HepG2 (cell line): Measurements from ENCODE around the gene KRT33A. TPM values are rescaled to one million over a fixed set of nuclear protein-coding genes. Genes with fewer than 3 reads are reported as not detected.

Experiments
- ATAC-seq: fragments of 200-7000 bp; cut with Tn5 transposase; 3 replicates; pipeline ENCODE4 v1.9.1; 2020; ENCODE audit warnings: mild to moderate bottlenecking, moderate library complexity
- BruUV-seq: library from RNA; stranded (reverse); fragments of 400-500 nt; replicated peaks from 2 replicates; lab custom pipeline; 2021; lab: Mats Ljungman, UMichigan
- CTCF ChIA-PET: fragments of 300-600 bp; formaldehyde crosslinking; extraction: SDS; loops from one replicate; lab custom pipeline; 2021; ENCODE audit warnings: low total read pairs, inconsistent platforms, low intra/inter-chr PET ratio; lab: Yijun Ruan, JAX
- POLR2A ChIA-PET: fragments of 350-600 bp; sonication (Branson Sonifier 250); formaldehyde crosslinking; loops from one replicate; lab custom pipeline; 2020; ENCODE audit warnings: antibody characterized with exemption, inconsistent platforms; lab: Yijun Ruan, JAX
- DNase-seq: peaks from one replicate; pipeline ENCODE4 v3.0.0-alpha.2; 2015; ENCODE audit warnings: low spot score
- FAIRE-seq: peaks from 3 replicates; lab custom pipeline; 2011; peaks lifted over from hg19 to GRCh38; lab: Jason Lieb, UNC
- H2AFZ ChIP-seq: one replicate; pipeline ENCODE4 v1.6.1; 2011; ENCODE audit warnings: low read length, inconsistent platforms
- H3K27ac ChIP-seq: fragments of 300-600 bp; 3 replicates; pipeline ENCODE4 v1.8.0; 2011; ENCODE audit warnings: mixed run types, mild to moderate bottlenecking, mixed read lengths, low read length, inconsistent platforms; ENCODE audit not compliant: insufficient read depth; ENCODE audit errors: extremely low read length
- H3K27me3 ChIP-seq, 2 experiments: fragments of 200-600 bp in 1 of 2; 2 replicates in 1 of 2; 3 replicates in 1 of 2; pipeline versions ENCODE4 v1.6.0 to v1.8.0; 2011; ENCODE audit warnings: low read length in 2 of 2, mild to moderate bottlenecking in 2 of 2, moderate library complexity in 2 of 2, inconsistent platforms in 1 of 2; ENCODE audit not compliant: insufficient read depth in 2 of 2, control insufficient read depth in 1 of 2
- H3K36me3 ChIP-seq, 2 experiments: fragments of 200-600 bp in 1 of 2; replicated peaks in 1 of 2; 2 replicates in 1 of 2; 3 replicates in 1 of 2; pipeline versions ENCODE4 v1.5.1 to v1.8.0; 2011; ENCODE audit warnings: low read length in 2 of 2, inconsistent platforms in 1 of 2; ENCODE audit not compliant: insufficient read depth in 2 of 2, control insufficient read depth in 1 of 2
- H3K4me1 ChIP-seq: 2 replicates; pipeline ENCODE4 v1.5.1; 2012; ENCODE audit warnings: low read length, inconsistent platforms; ENCODE audit not compliant: insufficient read depth
- H3K4me2 ChIP-seq: 2 replicates; pipeline ENCODE4 v1.6.0; 2011; ENCODE audit warnings: low read depth, low read length, inconsistent platforms
- H3K4me3 ChIP-seq, 3 experiments: fragments of 200-600 bp in 1 of 3; sonication (generic), shearing (Covaris generic) in 1 of 3; replicated peaks in 1 of 3; 2 replicates each; pipeline ENCODE4 v1.5.1; 2011 to 2016; ENCODE audit warnings: low read length in 3 of 3, inconsistent platforms in 2 of 3, low read depth in 2 of 3, mild to moderate bottlenecking in 2 of 3, control low read depth in 1 of 3, mixed read lengths in 1 of 3; ENCODE audit not compliant: insufficient read depth in 1 of 3
- H3K79me2 ChIP-seq: one replicate; pipeline ENCODE4 v1.6.1; 2011; ENCODE audit warnings: low read length, inconsistent platforms; ENCODE audit not compliant: insufficient read depth
- H3K9ac ChIP-seq: 2 replicates; pipeline ENCODE4 v1.6.0; 2011; ENCODE audit warnings: mild to moderate bottlenecking, low read depth, low read length, inconsistent platforms; ENCODE audit not compliant: insufficient read depth
- H3K9me3 ChIP-seq: 2 replicates; pipeline ENCODE4 v1.5.1; 2012; ENCODE audit warnings: mild to moderate bottlenecking, low read length
- H4K20me1 ChIP-seq: 2 replicates; pipeline ENCODE4 v1.6.0; 2011; ENCODE audit warnings: inconsistent platforms, mild to moderate bottlenecking, low read length, moderate library complexity; ENCODE audit not compliant: insufficient read depth
- AGO1 ChIP-seq: fragments of 200-400 bp; formaldehyde crosslinking; IDR thresholded peaks from 2 replicates; pipeline ENCODE4 v1.6.1; 2017; ENCODE audit warnings: mild to moderate bottlenecking, low read depth, low read length, moderate library complexity; ENCODE audit not compliant: poor library complexity, severe bottlenecking
- ARHGAP35 ChIP-seq: sonication (generic); formaldehyde crosslinking; IDR thresholded peaks from 2 replicates; pipeline ENCODE4 v1.9.0; 2022; ENCODE audit warnings: mild to moderate bottlenecking, inconsistent platforms, moderate library complexity, missing genetic modification reagents, borderline replicate concordance
- ASH2L ChIP-seq: fragments of 300-600, 200-600 bp; sonication (generic); IDR thresholded peaks from 2 replicates; pipeline ENCODE4 v1.7.0; 2017; ENCODE audit warnings: low read depth, mild to moderate bottlenecking, moderate library complexity, mixed read lengths, low read length; ENCODE audit not compliant: insufficient read length
- NR2F1 ChIP-seq, 2 experiments: fragments of 450-650 bp in 1 of 2; formaldehyde crosslinking in 1 of 2; IDR thresholded peaks; 2 replicates each; pipeline versions ENCODE4 v1.5.0 to v1.6.1; 2016 to 2020; ENCODE audit warnings: mild to moderate bottlenecking in 1 of 2, missing compliant biosample characterization in 1 of 2, missing genetic modification reagents in 1 of 2, moderate library complexity in 1 of 2
- TBL1XR1 ChIP-seq: fragments of 150-350 bp; IDR thresholded peaks from 2 replicates; pipeline ENCODE4 v1.6.1; 2014; ENCODE audit warnings: borderline replicate concordance, low read length; ENCODE audit not compliant: partially characterized antibody
- ZNF577 ChIP-seq: sonication (generic); formaldehyde crosslinking; IDR thresholded peaks from 2 replicates; pipeline ENCODE4 v1.4.0; 2020; ENCODE audit warnings: mild to moderate bottlenecking, low read depth, missing genetic modification reagents, borderline replicate concordance
- ZNF605 ChIP-seq: sonication (generic); formaldehyde crosslinking; IDR thresholded peaks from 2 replicates; pipeline ENCODE4 v1.8.0; 2022; ENCODE audit warnings: mild to moderate bottlenecking, missing genetic modification reagents
- whole genome bisulfite sequencing: methylation state at CpG from one replicate; pipeline ENCODE4 v1.1.6; 2017; ENCODE audit warnings: low lambda C conversion rate; 5-methylcytosine and 5-hydroxymethylcytosine counted together
- in situ Hi-C: cut with HindIII; loops from 2 replicates; pipeline ENCODE4 v1.10.0; 2017; ENCODE audit warnings: low pct_unique_long_range_greater_than_20kb; ENCODE audit not compliant: extremely low pct_ligation_motif_present
- intact Hi-C: fragments of 100-400 bp; cut with micrococcal nuclease; formaldehyde crosslinking; loops from one replicate; pipeline ENCODE4 v1.10.0; 2022; ENCODE audit not compliant: unreplicated experiment
- polyA plus RNA-seq, 8 experiments: library from polyadenylated mRNA; depleted of rRNA in 3 of 8; stranded (reverse) in 7 of 8; unstranded in 1 of 8; fragments of >200 nt; fragmentation: Illumina TruSeq in 4 of 8; extraction: Trizol in 4 of 8; gene quantifications; 2 replicates each; pipeline versions ENCODE4 v1.2.1 to v1.2.3, GENCODE V29; 2011 to 2016; ENCODE audit warnings: low read depth in 4 of 8, missing spikeins in 1 of 8, mixed read lengths in 1 of 8; ENCODE audit not compliant: insufficient read depth in 1 of 8
- total RNA-seq, 5 experiments: library from RNA; depleted of rRNA; stranded (reverse); fragments of >200 nt; fragmentation: Illumina TruSeq; extraction: Trizol; gene quantifications; 2 replicates each; pipeline ENCODE4 v1.2.3, GENCODE V29; 2016; ENCODE audit warnings: low read depth in 1 of 5
- TF ChIP-seq, protein P1 (sequence below): sonication (generic); formaldehyde crosslinking; IDR thresholded peaks from 2 replicates; pipeline ENCODE4 v1.5.0; 2020; ENCODE audit warnings: mild to moderate bottlenecking, missing genetic modification reagents, borderline replicate concordance

Gene KRT33A
- total and polyA plus RNA-seq, 2 of the 13 experiments (the other 11 are each of a cell fraction or from before 2014, with no cell fraction given): not detected

GRCh38 chr17:41328207-41328606, 22.4 kb downstream of the KRT33A start (continued):
- no peak for TF ChIP-seq AGO1
- TF ChIP-seq ZNF577 (CRISPR knock-in tag): no peak
- TF ChIP-seq ZNF605 (CRISPR knock-in tag): no peak
- no peak for TF ChIP-seq NR2F1 (CRISPR knock-in tag; IDR thresholded peaks at IDR 0.05)
- TF ChIP-seq TBL1XR1: no peak
- TF ChIP-seq, protein P1, sequence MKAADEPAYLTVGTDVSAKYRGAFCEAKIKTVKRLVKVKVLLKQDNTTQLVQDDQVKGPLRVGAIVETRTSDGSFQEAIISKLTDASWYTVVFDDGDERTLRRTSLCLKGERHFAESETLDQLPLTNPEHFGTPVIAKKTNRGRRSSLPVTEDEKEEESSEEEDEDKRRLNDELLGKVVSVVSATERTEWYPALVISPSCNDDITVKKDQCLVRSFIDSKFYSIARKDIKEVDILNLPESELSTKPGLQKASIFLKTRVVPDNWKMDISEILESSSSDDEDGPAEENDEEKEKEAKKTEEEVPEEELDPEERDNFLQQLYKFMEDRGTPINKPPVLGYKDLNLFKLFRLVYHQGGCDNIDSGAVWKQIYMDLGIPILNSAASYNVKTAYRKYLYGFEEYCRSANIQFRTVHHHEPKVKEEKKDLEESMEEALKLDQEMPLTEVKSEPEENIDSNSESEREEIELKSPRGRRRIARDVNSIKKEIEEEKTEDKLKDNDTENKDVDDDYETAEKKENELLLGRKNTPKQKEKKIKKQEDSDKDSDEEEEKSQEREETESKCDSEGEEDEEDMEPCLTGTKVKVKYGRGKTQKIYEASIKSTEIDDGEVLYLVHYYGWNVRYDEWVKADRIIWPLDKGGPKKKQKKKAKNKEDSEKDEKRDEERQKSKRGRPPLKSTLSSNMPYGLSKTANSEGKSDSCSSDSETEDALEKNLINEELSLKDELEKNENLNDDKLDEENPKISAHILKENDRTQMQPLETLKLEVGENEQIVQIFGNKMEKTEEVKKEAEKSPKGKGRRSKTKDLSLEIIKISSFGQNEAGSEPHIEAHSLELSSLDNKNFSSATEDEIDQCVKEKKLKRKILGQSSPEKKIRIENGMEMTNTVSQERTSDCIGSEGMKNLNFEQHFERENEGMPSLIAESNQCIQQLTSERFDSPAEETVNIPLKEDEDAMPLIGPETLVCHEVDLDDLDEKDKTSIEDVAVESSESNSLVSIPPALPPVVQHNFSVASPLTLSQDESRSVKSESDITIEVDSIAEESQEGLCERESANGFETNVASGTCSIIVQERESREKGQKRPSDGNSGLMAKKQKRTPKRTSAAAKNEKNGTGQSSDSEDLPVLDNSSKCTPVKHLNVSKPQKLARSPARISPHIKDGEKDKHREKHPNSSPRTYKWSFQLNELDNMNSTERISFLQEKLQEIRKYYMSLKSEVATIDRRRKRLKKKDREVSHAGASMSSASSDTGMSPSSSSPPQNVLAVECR: no peak
- no peak for TF ChIP-seq ASH2L

DNA sequence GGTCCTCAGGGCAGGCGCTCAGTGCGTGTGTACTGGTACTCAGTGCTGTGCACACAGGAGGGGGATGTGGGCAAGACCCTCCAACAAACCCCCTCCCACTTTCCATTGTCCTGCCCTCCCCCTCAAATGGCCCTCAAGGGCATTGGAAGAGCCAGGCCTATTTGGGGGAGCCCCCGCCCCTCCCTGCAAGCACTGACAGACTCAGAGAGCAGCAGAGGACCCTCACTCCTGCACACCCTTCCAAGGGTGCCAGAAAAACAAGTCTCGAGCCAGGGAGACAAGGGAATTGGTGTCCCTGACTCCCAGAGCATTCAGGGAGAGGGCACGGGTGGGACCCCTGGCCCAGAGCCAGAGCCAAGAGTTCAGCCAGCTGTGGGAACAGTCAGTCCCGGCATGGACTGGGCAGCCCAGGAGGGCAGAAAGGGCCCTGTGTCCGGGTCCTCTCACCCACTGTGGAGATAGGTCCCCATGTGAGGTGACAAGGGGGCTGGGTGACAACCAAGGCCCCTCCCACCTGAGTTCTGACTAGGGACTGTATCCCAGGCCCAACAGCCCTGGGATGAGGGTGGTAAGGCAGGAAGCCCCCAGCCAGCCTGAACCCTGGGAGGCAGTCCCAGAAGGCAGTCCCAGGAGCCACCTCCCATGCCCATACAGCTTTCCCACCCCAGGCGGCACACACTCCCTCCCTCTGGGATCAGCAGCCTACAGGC, 23.1 kb downstream of the KRT33A start:
- no peaks in the 10 kb centered on the region for H3K79me2 ChIP-seq
- intact Hi-C loops: no loop called here
- H3K9me3 ChIP-seq: no peaks in the 10 kb centered on the region
- FAIRE-seq: no peak
- 21% methylated on average over 8 of the region's 8 CpGs for WGBS
- H3K27ac ChIP-seq: no peak overlapping the region
- TF ChIP-seq ARHGAP35 (CRISPR knock-in tag): no peak
- no peak for ATAC-seq
- no peaks in the 10 kb centered on the region for H4K20me1 ChIP-seq
- BruUV-seq: no TSS peak
- no peak for DNase-seq
- H2AFZ ChIP-seq: no peak overlapping the region
- H3K4me1 ChIP-seq: no peaks in the 10 kb centered on the region
- no peaks in the 10 kb centered on the region for H3K36me3 ChIP-seq
- peaks cover 0 to 9% of the 10 kb centered on the region in 2 experiments; a peak in 1 of 5 replicates for H3K27me3 ChIP-seq
- in situ Hi-C loops: no loop called here
- POLR2A ChIA-PET: no interaction called here
- H3K4me3 ChIP-seq: no peak overlapping the region
- H3K9ac ChIP-seq: no peak overlapping the region
- no peak overlapping the region for H3K4me2 ChIP-seq
- CTCF ChIA-PET: no interaction called here
